Measurements from ENCODE around the gene CLCN6. TPM values are rescaled to one million over a fixed set of nuclear protein-coding genes. Genes with fewer than 3 reads are reported as not detected.
"Not testable (repeated sequence)": the region's sequence is repeated elsewhere in the genome, so short reads cannot be mapped to it uniquely, and the experiment has no call there.

The CLCN6 gene
- polyA plus RNA-seq, 1 experiment: 6.1 TPM

- peak; percentile 11; the same call in 1 of the 2 replicates for TF ChIP-seq CTCF (IDR thresholded peaks at IDR 0.05; ENCODE audit: insufficient read depth, low read depth, low read length)
- Histone ChIP-seq H3K4me3 (ENCODE audit: low read depth, low read length) (peak overlapping the region; percentile 49), H3K27me3 (ENCODE audit: control insufficient read depth, insufficient read depth, low read length) (no peaks in the 10 kb centered on the region), H3K36me3 (ENCODE audit: control insufficient read depth, insufficient read depth, low read length) (peaks cover 13% of the 10 kb centered on the region)
- no peak for DNase-seq (ENCODE audit: low read depth)
- ChIA-PET POLR2A (interaction anchor here (2.0 kb wide), 1 partner anchor 12 kb away, joined by 14 read pairs; no protein-coding TSS in a partner anchor), CTCF (interaction anchor here (1.1 to 1.2 kb wide), 2 partner anchors 15 to 83 kb away, joined by 3 read pairs; no protein-coding TSS in a partner anchor)
Measured at GRCh38 chr1:11802616-11802972, 3.4 kb upstream of the CLCN6 start.

- peak overlapping the region; percentile 49 for H3K4me3 ChIP-seq (ENCODE audit: low read depth, low read length)
- ChIA-PET POLR2A (interaction anchor here (0.8 to 2.0 kb wide), 4 partner anchors 10 to 105 kb away, joined by 4 to 14 read pairs (median 4); no protein-coding TSS in a partner anchor), CTCF (interaction anchor here (0.7 to 1.2 kb wide), 5 partner anchors 14 to 84 kb away, joined by 3 to 4 read pairs (median 3); no protein-coding TSS in a partner anchor)
- peaks cover 13% of the 10 kb centered on the region for H3K36me3 ChIP-seq (ENCODE audit: control insufficient read depth, insufficient read depth, low read length)
- DNase-seq (ENCODE audit: low read depth): peak; percentile 91
- no peaks in the 10 kb centered on the region for H3K27me3 ChIP-seq (ENCODE audit: control insufficient read depth, insufficient read depth, low read length)
- no peak for TF ChIP-seq CTCF (IDR thresholded peaks at IDR 0.05; ENCODE audit: insufficient read depth, low read depth, low read length)
Measured at GRCh38 chr1:11802973-11803885, 2.8 kb upstream of the CLCN6 start.

- not testable (repeated sequence) for DNase-seq (ENCODE audit: low read depth); H3K27me3 ChIP-seq (ENCODE audit: control insufficient read depth, insufficient read depth, low read length)
- ChIA-PET CTCF (interaction anchor here (0.6 to 1.5 kb wide), 6 partner anchors 15 to 623 kb away, joined by 3 to 7 read pairs (median 3); no protein-coding TSS in a partner anchor), POLR2A (interaction anchor here (0.8 to 2.0 kb wide), 4 partner anchors 11 to 104 kb away, joined by 4 to 14 read pairs (median 4); no protein-coding TSS in a partner anchor)
- Histone ChIP-seq H3K4me3 (ENCODE audit: low read depth, low read length) (peak overlapping the region; percentile 9), H3K36me3 (ENCODE audit: control insufficient read depth, insufficient read depth, low read length) (peaks cover 14% of the 10 kb centered on the region)
Measured at GRCh38 chr1:11803924-11804665, 1.9 kb upstream of the CLCN6 start.

GRCh38 chr1:11804666-11805421, 1.1 kb upstream of the CLCN6 start:
- H3K4me3 ChIP-seq (ENCODE audit: low read depth, low read length): peak overlapping the region; percentile 75
- H3K36me3 ChIP-seq (ENCODE audit: control insufficient read depth, insufficient read depth, low read length): peaks cover 12% of the 10 kb centered on the region
- no peaks in the 10 kb centered on the region for H3K27me3 ChIP-seq (ENCODE audit: control insufficient read depth, insufficient read depth, low read length)
- DNase-seq (ENCODE audit: low read depth): no peak
- ChIA-PET POLR2A (no interaction called here), CTCF (interaction anchor here (0.5 to 1.5 kb wide), 4 partner anchors 16 to 126 kb away, joined by 3 to 7 read pairs (median 6); no protein-coding TSS in a partner anchor)
- TF ChIP-seq CTCF (IDR thresholded peaks at IDR 0.05; ENCODE audit: insufficient read depth, low read depth, low read length): no peak

GRCh38 chr1:11806307-11806936, 431 bp downstream of the CLCN6 start:
- ChIA-PET POLR2A (interaction anchor here (0.7 kb wide), 1 partner anchor 16 kb away, joined by 12 read pairs; no protein-coding TSS in a partner anchor), CTCF (interaction anchor here (0.7 to 1.2 kb wide), 5 partner anchors 21 to 163 kb away, joined by 3 to 5 read pairs (median 3); no protein-coding TSS in a partner anchor)
- Histone ChIP-seq H3K27me3 (ENCODE audit: control insufficient read depth, insufficient read depth, low read length) (no peaks in the 10 kb centered on the region), H3K4me3 (ENCODE audit: low read depth, low read length) (peak overlapping the region; percentile 75), H3K36me3 (ENCODE audit: control insufficient read depth, insufficient read depth, low read length) (peaks cover 2% of the 10 kb centered on the region)
- no peak for DNase-seq (ENCODE audit: low read depth)
- TF ChIP-seq CTCF (IDR thresholded peaks at IDR 0.05; ENCODE audit: insufficient read depth, low read depth, low read length): no peak
